GM23248 (cell line): Measurements from ENCODE around the gene GPR68. TPM values are rescaled to one million over a fixed set of nuclear protein-coding genes. Genes with fewer than 3 reads are reported as not detected.

Experiments used
- DNase-seq: peaks from one replicate; pipeline ENCODE4 v3.0.0-alpha.2; 2015
- H2AFZ ChIP-seq: fragments of 200-600 bp; sonication (generic); 2 replicates; pipeline ENCODE4 v1.6.1; 2016; ENCODE audit warnings: antibody characterized with exemption
- H3F3A ChIP-seq: fragments of 200-600 bp; sonication (generic); 2 replicates; pipeline ENCODE4 v1.6.1; 2016; ENCODE audit warnings: mild to moderate bottlenecking, antibody characterized with exemption, mixed run types; ENCODE audit not compliant: insufficient read depth
- H3K27ac ChIP-seq: fragments of 200-600 bp; sonication (generic); 2 replicates; pipeline ENCODE4 v1.5.1; 2016; ENCODE audit warnings: mild to moderate bottlenecking
- H3K27me3 ChIP-seq: fragments of 200-600 bp; sonication (generic); replicated peaks from 2 replicates; pipeline ENCODE4 v1.6.1; 2016; ENCODE audit warnings: mild to moderate bottlenecking; ENCODE audit not compliant: insufficient read depth
- H3K36me3 ChIP-seq: fragments of 200-600 bp; sonication (generic); 2 replicates; pipeline ENCODE4 v1.6.1; 2016; ENCODE audit warnings: low read depth, mild to moderate bottlenecking
- H3K4me1 ChIP-seq: fragments of 200-600 bp; sonication (generic); 2 replicates; pipeline ENCODE4 v1.6.1; 2016; ENCODE audit warnings: mild to moderate bottlenecking; ENCODE audit not compliant: insufficient read depth
- H3K4me2 ChIP-seq: fragments of 200-600 bp; sonication (generic); one replicate; pipeline ENCODE4 v1.6.1; 2016; ENCODE audit warnings: mild to moderate bottlenecking; ENCODE audit not compliant: unreplicated experiment
- H3K4me3 ChIP-seq: fragments of 200-600 bp; sonication (generic); 2 replicates; pipeline ENCODE4 v1.5.1; 2016; ENCODE audit warnings: mild to moderate bottlenecking
- H3K79me2 ChIP-seq: fragments of 200-600 bp; sonication (generic); 2 replicates; pipeline ENCODE4 v1.6.1; 2016; ENCODE audit warnings: mild to moderate bottlenecking; ENCODE audit not compliant: insufficient read depth
- H3K9ac ChIP-seq: fragments of 200-600 bp; sonication (generic); 2 replicates; pipeline ENCODE4 v1.6.1; 2016; ENCODE audit warnings: mild to moderate bottlenecking
- H3K9me2 ChIP-seq: fragments of 200-600 bp; sonication (generic); 2 replicates; pipeline ENCODE4 v1.6.1; 2016; ENCODE audit warnings: mixed run types, mild to moderate bottlenecking, moderate library complexity; ENCODE audit not compliant: insufficient read depth
- H3K9me3 ChIP-seq: fragments of 200-600 bp; sonication (generic); one replicate; pipeline ENCODE4 v1.6.1; 2017; ENCODE audit warnings: low read depth
- H4K20me1 ChIP-seq: fragments of 200-600 bp; sonication (generic); 2 replicates; pipeline ENCODE4 v1.6.0; 2016; ENCODE audit not compliant: insufficient read depth
- EZH2 ChIP-seq: fragments of 200-600 bp; sonication (generic); IDR thresholded peaks from 2 replicates; pipeline ENCODE4 v1.6.1; 2018; ENCODE audit warnings: antibody characterized with exemption, mild to moderate bottlenecking; ENCODE audit not compliant: insufficient read depth, poor library complexity, severe bottlenecking
- EZH2phosphoT487 ChIP-seq: fragments of 200-600 bp; sonication (generic); IDR thresholded peaks from 2 replicates; pipeline ENCODE4 v1.6.1; 2018; ENCODE audit warnings: antibody characterized with exemption, moderate library complexity, mild to moderate bottlenecking, low read depth; ENCODE audit not compliant: insufficient read depth
- WGBS, 2 experiments: methylation state at CpG; one replicate each; pipeline ENCODE4 v1.1.6; 2015 to 2017; ENCODE audit warnings: low lambda C conversion rate in 2 of 2, low coverage in 1 of 2; ENCODE audit errors: missing lambda C conversion rate in 2 of 2; 5-methylcytosine and 5-hydroxymethylcytosine counted together
- in situ Hi-C: fragments of 300-500 bp; cut with MboI; formaldehyde crosslinking; loops from 2 replicates; pipeline ENCODE4 v1.15.0; 2020
- polyA plus RNA-seq: library from polyadenylated mRNA; unstranded; fragments of >200 nt; fragmentation: Nextera tagmentation; extraction: Ambion mirVana; gene quantifications from 2 replicates; pipeline ENCODE4 v1.2.1, GENCODE V29; 2016
- total RNA-seq: library from RNA; depleted of rRNA; stranded (reverse); fragments of >200 nt; shearing (Covaris generic); gene quantifications from 2 replicates; pipeline ENCODE4 v1.2.3, GENCODE V29; 2014

GPR68 gene
- total and polyA plus RNA-seq, 2 experiments from 2014 or later = 5.1 to 8.6 TPM

GRCh38 chr14:91230397-91231035, 14.0 kb downstream of the GPR68 start:
- H3K9ac ChIP-seq = 0 out of 2 replicates have a peak overlapping the region, but pooled peaks have one; percentile 26
- H3K9me3 ChIP-seq = no peaks in the 10 kb centered on the region
- H2AFZ ChIP-seq = peak overlapping the region; percentile 69
- H3K27ac ChIP-seq = peak overlapping the region; percentile 70
- 13% methylated on average over 4 of the region's 4 CpGs for WGBS, 2 experiments
- TF ChIP-seq EZH2phosphoT487 = no peak
- TF ChIP-seq EZH2 = no peak
- H3K79me2 ChIP-seq = no peaks in the 10 kb centered on the region
- peaks cover 49% of the 10 kb centered on the region for H3F3A ChIP-seq
- in situ Hi-C loops = no loop called here
- peaks cover 45% of the 10 kb centered on the region for H3K4me1 ChIP-seq
- H3K36me3 ChIP-seq = no peaks in the 10 kb centered on the region
- no peaks in the 10 kb centered on the region for H3K9me2 ChIP-seq
- peak overlapping the region; percentile 20 for H3K4me2 ChIP-seq
- DNase-seq = peak; percentile 72
- H3K4me3 ChIP-seq = peak overlapping the region; percentile 52
- H4K20me1 ChIP-seq = no peaks in the 10 kb centered on the region
- no peaks in the 10 kb centered on the region for H3K27me3 ChIP-seq

- peaks cover 55% of the 10 kb centered on the region for H3F3A ChIP-seq
- H3K4me1 ChIP-seq = peaks cover 45% of the 10 kb centered on the region
- H2AFZ ChIP-seq = no peak overlapping the region
- peak overlapping the region; percentile 19 for H3K4me2 ChIP-seq
- TF ChIP-seq EZH2 = no peak
- no peak for TF ChIP-seq EZH2phosphoT487
- H3K9me3 ChIP-seq = no peaks in the 10 kb centered on the region
- 33 to 40% methylated on average over 6 of the region's 6 CpGs for WGBS, 2 experiments
- no peaks in the 10 kb centered on the region for H3K27me3 ChIP-seq
- H3K79me2 ChIP-seq = no peaks in the 10 kb centered on the region
- no peak overlapping the region for H3K9ac ChIP-seq
- H3K27ac ChIP-seq = peak overlapping the region; percentile 70
- peak; percentile 66 for DNase-seq
- H3K9me2 ChIP-seq = no peaks in the 10 kb centered on the region
- H3K4me3 ChIP-seq = no peak overlapping the region
- in situ Hi-C loops = no loop called here
- no peaks in the 10 kb centered on the region for H4K20me1 ChIP-seq
- H3K36me3 ChIP-seq = no peaks in the 10 kb centered on the region
These were observed 14.7 kb downstream of the GPR68 start for GRCh38 chr14:91229743-91230200.

- H2AFZ ChIP-seq = no peak overlapping the region
- no peak overlapping the region for H3K4me3 ChIP-seq
- H3K79me2 ChIP-seq = no peaks in the 10 kb centered on the region
- H3K4me1 ChIP-seq = peaks cover 45% of the 10 kb centered on the region
- H3K27ac ChIP-seq = no peak overlapping the region
- TF ChIP-seq EZH2 (no peak), EZH2phosphoT487 (no peak)
- no peak for DNase-seq
- H3K36me3 ChIP-seq = no peaks in the 10 kb centered on the region
- no peaks in the 10 kb centered on the region for H4K20me1 ChIP-seq
- H3K27me3 ChIP-seq = no peaks in the 10 kb centered on the region
- WGBS, 2 experiments = 100% methylated on average over 1 of the region's 1 CpG
- H3K9me3 ChIP-seq = no peaks in the 10 kb centered on the region
- H3K9ac ChIP-seq = no peak overlapping the region
- H3F3A ChIP-seq = peaks cover 55% of the 10 kb centered on the region
- no peak overlapping the region for H3K4me2 ChIP-seq
- in situ Hi-C loops = no loop called here
- no peaks in the 10 kb centered on the region for H3K9me2 ChIP-seq
These were observed 15.5 kb downstream of the GPR68 start for GRCh38 chr14:91229005-91229382.

GRCh38 chr14:91228112-91229004, 16.1 kb downstream of the GPR68 start:
- H3K27ac ChIP-seq = peak overlapping the region; percentile 33; the same call in 1 of the 2 replicates
- no peak overlapping the region for H3K9ac ChIP-seq
- peak; percentile 78 for DNase-seq
- in situ Hi-C loops = no loop called here
- H3K4me1 ChIP-seq = peaks cover 45% of the 10 kb centered on the region
- 68 to 70% methylated on average over 14 of the region's 14 CpGs for WGBS, 2 experiments
- H2AFZ ChIP-seq = no peak overlapping the region
- no peaks in the 10 kb centered on the region for H4K20me1 ChIP-seq
- no peaks in the 10 kb centered on the region for H3K27me3 ChIP-seq
- no peaks in the 10 kb centered on the region for H3K79me2 ChIP-seq
- H3F3A ChIP-seq = peaks cover 55% of the 10 kb centered on the region
- H3K9me2 ChIP-seq = no peaks in the 10 kb centered on the region
- H3K9me3 ChIP-seq = no peaks in the 10 kb centered on the region
- H3K36me3 ChIP-seq = no peaks in the 10 kb centered on the region
- peak overlapping the region; percentile 20 for H3K4me2 ChIP-seq
- TF ChIP-seq EZH2 = no peak
- TF ChIP-seq EZH2phosphoT487 = no peak
- no peak overlapping the region for H3K4me3 ChIP-seq
